RWPE1 (cell line): Measurements from ENCODE around the gene ATL1.

Experiments
- CTCF ChIA-PET: fragments of 350-600 bp; sonication (Branson Sonifier 250); formaldehyde crosslinking; extraction: SDS; loops from one replicate; lab custom pipeline; 2021; lab: Yijun Ruan, JAX
- POLR2A ChIA-PET: fragments of 400-600 bp; formaldehyde crosslinking; extraction: SDS; loops from one replicate; lab custom pipeline; 2020; ENCODE audit warnings: antibody characterized with exemption; ENCODE audit not compliant: low non-redundant PET; lab: Yijun Ruan, JAX
- DNase-seq: peaks from one replicate; pipeline ENCODE4 v3.0.0; 2012; ENCODE audit warnings: low spot score
- H3K27ac ChIP-seq: fragments of 450-650 bp; 2 replicates; pipeline ENCODE4 v1.5.1; 2017
- CTCF ChIP-seq: fragments of 450-650 bp; conservative IDR thresholded peaks from 2 replicates; pipeline ENCODE4 v1.5.1; 2017; ENCODE audit warnings: low read depth, mild to moderate bottlenecking

ATL1 gene

GRCh38 chr14:50590464-50590863 is 30.5 kb downstream of the ATL1 start:
- TF ChIP-seq CTCF, result no peak
- no peak overlapping the region for H3K27ac ChIP-seq
- POLR2A ChIA-PET, result no interaction called here
- DNase-seq, result no peak
- CTCF ChIA-PET, result no interaction called here

- ChIA-PET CTCF (interaction anchor here (1.4 kb wide), 1 partner anchor 35 kb away, joined by 8 read pairs; the partner anchor contains the start of gene ATL1), POLR2A (no interaction called here)
- no peak overlapping the region for H3K27ac ChIP-seq
- DNase-seq, result no peak
- TF ChIP-seq CTCF, result no peak
Observed at GRCh38 chr14:50594577-50595316, 34.8 kb downstream of the ATL1 start.

- ChIA-PET POLR2A (no interaction called here), CTCF (interaction anchor here (0.6 kb wide), 1 partner anchor 17 kb away, joined by 3 read pairs; no protein-coding TSS in a partner anchor)
- DNase-seq, result no peak
- H3K27ac ChIP-seq, result no peak overlapping the region
- TF ChIP-seq CTCF, result no peak
Observed at GRCh38 chr14:50598765-50599164, 38.8 kb downstream of the ATL1 start.

GRCh38 chr14:50599700-50600444 is 39.9 kb downstream of the ATL1 start:
- TF ChIP-seq CTCF, result peak; percentile 64
- ChIA-PET CTCF (interaction anchor here (0.7 to 1.4 kb wide), 4 partner anchors 25 to 377 kb away, joined by 3 to 6 read pairs (median 5); partner anchors contain the start of gene MAP4K5), POLR2A (interaction anchor here (0.7 kb wide), 1 partner anchor 175 kb away, joined by 5 read pairs; no protein-coding TSS in a partner anchor)
- peak; percentile 55 for DNase-seq
- H3K27ac ChIP-seq, result no peak overlapping the region

- H3K27ac ChIP-seq, result peak overlapping the region; percentile 71
- TF ChIP-seq CTCF, result no peak
- ChIA-PET POLR2A (no interaction called here), CTCF (interaction anchor here (0.7 to 1.4 kb wide), 3 partner anchors 25 to 175 kb away, joined by 3 to 5 read pairs (median 5); partner anchors contain the start of gene MAP4K5)
- DNase-seq, result no peak
Observed at GRCh38 chr14:50600849-50601248, 40.9 kb downstream of the ATL1 start.

- DNase-seq, result peak; percentile 28
- H3K27ac ChIP-seq, result no peak overlapping the region
- ChIA-PET POLR2A (no interaction called here), CTCF (interaction anchor here (1.4 kb wide), 1 partner anchor 69 kb away, joined by 5 read pairs; the partner anchor contains the start of gene MAP4K5)
- TF ChIP-seq CTCF, result no peak
Observed at GRCh38 chr14:50601394-50601793, 41.4 kb downstream of the ATL1 start.
